ENCODE results near the gene DENND5A. TPM values are rescaled to one million over a fixed set of nuclear protein-coding genes. Genes with fewer than 3 reads are reported as not detected.

Gene DENND5A
- total RNA-seq, 2 experiments from 2014 or later = 4.0 to 10.5 TPM

DNA sequence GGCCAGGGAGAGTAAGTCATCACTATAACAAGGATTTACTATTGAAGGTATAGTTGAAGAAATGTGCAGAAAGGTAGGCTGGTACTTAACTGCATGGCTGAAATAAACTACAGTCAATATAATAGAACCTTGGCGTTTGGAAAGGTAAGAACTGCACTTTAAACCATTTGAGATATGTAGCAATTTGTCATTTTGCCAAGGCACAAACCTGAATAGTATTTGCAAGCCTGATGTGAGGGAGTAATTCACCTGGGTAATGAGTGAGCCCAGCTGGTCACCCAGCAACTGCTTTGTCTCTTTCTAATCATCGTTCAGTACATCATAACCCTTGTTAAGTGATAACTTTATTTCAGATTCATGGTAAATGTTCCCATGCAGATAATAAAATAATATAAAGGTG, 111.5 kb downstream of the DENND5A start:
- Histone ChIP-seq H3K9me3 (ENCODE audit: low read length) (no peaks in the 10 kb centered on the region), H3K9me2 (ENCODE audit: insufficient read depth, low read length) (no peaks in the 10 kb centered on the region), H3K4me1 (ENCODE audit: insufficient read depth, low read length, poor library complexity, severe bottlenecking) (no peaks in the 10 kb centered on the region), H2AFZ (ENCODE audit: low read length) (no peak overlapping the region), H3K36me3 (ENCODE audit: insufficient read depth, low read length) (no peaks in the 10 kb centered on the region), H3K4me3 (ENCODE audit: low read depth, low read length, poor library complexity, severe bottlenecking) (no peak overlapping the region), H3K79me2 (ENCODE audit: insufficient read depth, low read depth, low read length) (no peaks in the 10 kb centered on the region), H3K4me2 (ENCODE audit: low read length) (no peak overlapping the region), H4K20me1 (ENCODE audit: insufficient read depth, low read length) (no peaks in the 10 kb centered on the region), H3K27ac (ENCODE audit: low read depth, low read length, poor library complexity, severe bottlenecking) (no peak overlapping the region)
- no peak for DNase-seq (ENCODE audit: low spot score)
- no peak for TF ChIP-seq EZH2phosphoT487 (IDR thresholded peaks at IDR 0.05; ENCODE audit: borderline replicate concordance, low read depth, low read length)
- TF ChIP-seq, protein P1, sequence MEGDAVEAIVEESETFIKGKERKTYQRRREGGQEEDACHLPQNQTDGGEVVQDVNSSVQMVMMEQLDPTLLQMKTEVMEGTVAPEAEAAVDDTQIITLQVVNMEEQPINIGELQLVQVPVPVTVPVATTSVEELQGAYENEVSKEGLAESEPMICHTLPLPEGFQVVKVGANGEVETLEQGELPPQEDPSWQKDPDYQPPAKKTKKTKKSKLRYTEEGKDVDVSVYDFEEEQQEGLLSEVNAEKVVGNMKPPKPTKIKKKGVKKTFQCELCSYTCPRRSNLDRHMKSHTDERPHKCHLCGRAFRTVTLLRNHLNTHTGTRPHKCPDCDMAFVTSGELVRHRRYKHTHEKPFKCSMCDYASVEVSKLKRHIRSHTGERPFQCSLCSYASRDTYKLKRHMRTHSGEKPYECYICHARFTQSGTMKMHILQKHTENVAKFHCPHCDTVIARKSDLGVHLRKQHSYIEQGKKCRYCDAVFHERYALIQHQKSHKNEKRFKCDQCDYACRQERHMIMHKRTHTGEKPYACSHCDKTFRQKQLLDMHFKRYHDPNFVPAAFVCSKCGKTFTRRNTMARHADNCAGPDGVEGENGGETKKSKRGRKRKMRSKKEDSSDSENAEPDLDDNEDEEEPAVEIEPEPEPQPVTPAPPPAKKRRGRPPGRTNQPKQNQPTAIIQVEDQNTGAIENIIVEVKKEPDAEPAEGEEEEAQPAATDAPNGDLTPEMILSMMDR (conservative IDR thresholded peaks at IDR 0.05; ENCODE audit: low read length) = no peak
- intact Hi-C loops (cut with micrococcal nuclease; ENCODE audit: unreplicated experiment) = no loop called here
- CTCF ChIA-PET (ENCODE audit: unreplicated experiment) = no interaction called here
- BruUV-seq (replicated peaks) = no TSS peak
- POLR2A ChIA-PET = interaction anchor here (0.7 kb wide), 1 partner anchor 9 kb away, joined by 5 read pairs; no protein-coding TSS in a partner anchor

DNA sequence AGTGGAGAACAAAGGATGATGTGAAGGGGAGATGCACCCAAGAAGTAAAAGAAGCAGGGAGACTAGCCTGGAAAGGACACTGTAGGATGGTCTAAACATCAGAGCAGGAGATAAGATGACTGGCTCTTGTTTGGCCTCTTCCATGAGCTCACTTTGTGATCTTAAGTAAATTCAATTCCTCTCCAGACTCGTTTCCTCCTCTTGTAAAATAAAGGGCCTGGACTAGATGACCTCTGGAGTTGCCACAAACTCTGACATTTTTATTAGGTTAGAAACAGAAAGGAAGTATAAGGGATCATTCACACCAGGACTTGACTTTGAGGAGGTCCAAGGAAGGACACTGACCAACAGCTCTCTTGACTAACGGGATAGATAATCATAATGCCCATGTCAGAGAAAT, 113.5 kb downstream of the DENND5A start:
- Histone ChIP-seq H3K4me3 (ENCODE audit: low read depth, low read length, poor library complexity, severe bottlenecking) (no peak overlapping the region), H3K79me2 (ENCODE audit: insufficient read depth, low read depth, low read length) (no peaks in the 10 kb centered on the region), H2AFZ (ENCODE audit: low read length) (no peak overlapping the region), H3K27ac (ENCODE audit: low read depth, low read length, poor library complexity, severe bottlenecking) (no peak overlapping the region), H4K20me1 (ENCODE audit: insufficient read depth, low read length) (no peaks in the 10 kb centered on the region), H3K4me1 (ENCODE audit: insufficient read depth, low read length, poor library complexity, severe bottlenecking) (no peaks in the 10 kb centered on the region), H3K9me3 (ENCODE audit: low read length) (no peaks in the 10 kb centered on the region), H3K36me3 (ENCODE audit: insufficient read depth, low read length) (no peaks in the 10 kb centered on the region), H3K9me2 (ENCODE audit: insufficient read depth, low read length) (no peaks in the 10 kb centered on the region), H3K4me2 (ENCODE audit: low read length) (no peak overlapping the region)
- no peak for TF ChIP-seq EZH2phosphoT487 (IDR thresholded peaks at IDR 0.05; ENCODE audit: borderline replicate concordance, low read depth, low read length)
- TF ChIP-seq, protein P1 (conservative IDR thresholded peaks at IDR 0.05; ENCODE audit: low read length) = no peak
- CTCF ChIA-PET (ENCODE audit: unreplicated experiment) = no interaction called here
- intact Hi-C loops (cut with micrococcal nuclease; ENCODE audit: unreplicated experiment) = no loop called here
- POLR2A ChIA-PET = no interaction called here
- no peak for DNase-seq (ENCODE audit: low spot score)
- no TSS peak for BruUV-seq (replicated peaks)

DNA sequence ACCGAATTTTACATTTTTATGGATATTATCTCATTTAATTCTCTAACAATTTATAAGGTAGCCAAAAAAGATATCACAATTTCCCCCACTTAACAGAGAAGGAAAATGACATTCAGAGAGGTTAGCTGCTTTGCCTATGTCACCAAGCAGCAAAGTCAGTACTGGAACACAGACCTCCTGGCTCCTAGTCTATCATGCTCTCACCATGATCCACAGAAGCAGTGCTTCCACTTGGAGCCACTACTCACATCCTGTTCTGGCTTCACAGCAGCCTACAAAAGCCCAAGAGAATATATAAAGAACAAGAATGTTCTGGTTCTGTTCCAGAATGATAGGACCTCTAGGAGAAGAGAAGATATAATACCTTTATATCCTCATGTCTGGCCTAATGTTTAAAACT, 114.2 kb downstream of the DENND5A start:
- H3K27ac ChIP-seq (ENCODE audit: low read depth, low read length, poor library complexity, severe bottlenecking) = no peak overlapping the region
- DNase-seq (ENCODE audit: low spot score) = no peak
- H2AFZ ChIP-seq (ENCODE audit: low read length) = no peak overlapping the region
- no peaks in the 10 kb centered on the region for H3K9me2 ChIP-seq (ENCODE audit: insufficient read depth, low read length)
- H3K4me2 ChIP-seq (ENCODE audit: low read length) = no peak overlapping the region
- no peak overlapping the region for H3K4me3 ChIP-seq (ENCODE audit: low read depth, low read length, poor library complexity, severe bottlenecking)
- ChIA-PET POLR2A (no interaction called here), CTCF (ENCODE audit: unreplicated experiment) (no interaction called here)
- H3K4me1 ChIP-seq (ENCODE audit: insufficient read depth, low read length, poor library complexity, severe bottlenecking) = no peaks in the 10 kb centered on the region
- H3K79me2 ChIP-seq (ENCODE audit: insufficient read depth, low read depth, low read length) = no peaks in the 10 kb centered on the region
- no peaks in the 10 kb centered on the region for H3K36me3 ChIP-seq (ENCODE audit: insufficient read depth, low read length)
- H4K20me1 ChIP-seq (ENCODE audit: insufficient read depth, low read length) = no peaks in the 10 kb centered on the region
- H3K9me3 ChIP-seq (ENCODE audit: low read length) = no peaks in the 10 kb centered on the region
- BruUV-seq (replicated peaks) = no TSS peak
- no peak for TF ChIP-seq EZH2phosphoT487 (IDR thresholded peaks at IDR 0.05; ENCODE audit: borderline replicate concordance, low read depth, low read length)
- TF ChIP-seq, protein P1 (conservative IDR thresholded peaks at IDR 0.05; ENCODE audit: low read length) = no peak
- intact Hi-C loops (cut with micrococcal nuclease; ENCODE audit: unreplicated experiment) = no loop called here
